ENCODE measurements around the gene TBX15.

The TBX15 gene

GRCh38 chr1:118934706-118935105 is 53.4 kb downstream of the TBX15 start:
- peak; percentile 18 for DNase-seq (ENCODE audit: low read depth)
- H3K4me3 ChIP-seq (ENCODE audit: low read length) = no peak overlapping the region

DNA sequence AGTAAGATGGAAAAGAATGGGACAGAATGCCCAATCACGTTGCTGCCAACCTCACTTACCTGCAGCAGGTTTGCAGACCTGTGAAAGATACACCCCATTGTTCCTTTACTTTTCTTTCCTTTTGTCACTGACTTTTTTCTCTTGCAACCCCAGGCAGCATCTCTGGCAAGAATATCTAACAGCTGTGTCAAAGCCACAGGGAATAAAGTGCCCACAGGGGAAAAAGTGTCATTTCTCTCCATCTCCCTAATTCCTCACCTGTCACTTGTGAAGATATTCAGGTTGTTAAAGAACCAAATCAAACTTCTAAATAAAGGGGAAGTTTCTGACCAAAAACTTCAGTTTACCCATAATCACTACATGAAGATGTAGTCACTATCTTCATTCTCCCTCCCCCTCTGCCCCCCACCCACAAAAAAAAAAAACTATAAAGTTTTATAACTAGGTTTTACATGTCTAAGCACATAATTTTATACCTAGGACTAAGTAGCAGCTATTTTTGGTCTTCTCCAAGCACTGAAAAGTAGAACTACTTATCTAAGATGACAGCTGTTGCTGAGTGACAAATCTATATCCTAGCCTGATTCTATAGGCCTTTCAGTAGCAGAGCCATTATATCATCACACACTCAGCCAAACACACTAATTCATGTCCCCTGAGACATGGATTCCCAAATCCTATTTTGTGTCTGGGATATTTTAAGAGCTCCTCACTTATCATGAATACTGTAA is 54.9 kb downstream of the TBX15 start:
- no peak overlapping the region for H3K4me3 ChIP-seq (ENCODE audit: low read length)
- no peak for DNase-seq (ENCODE audit: low read depth)
- TF ChIP-seq, protein P1, sequence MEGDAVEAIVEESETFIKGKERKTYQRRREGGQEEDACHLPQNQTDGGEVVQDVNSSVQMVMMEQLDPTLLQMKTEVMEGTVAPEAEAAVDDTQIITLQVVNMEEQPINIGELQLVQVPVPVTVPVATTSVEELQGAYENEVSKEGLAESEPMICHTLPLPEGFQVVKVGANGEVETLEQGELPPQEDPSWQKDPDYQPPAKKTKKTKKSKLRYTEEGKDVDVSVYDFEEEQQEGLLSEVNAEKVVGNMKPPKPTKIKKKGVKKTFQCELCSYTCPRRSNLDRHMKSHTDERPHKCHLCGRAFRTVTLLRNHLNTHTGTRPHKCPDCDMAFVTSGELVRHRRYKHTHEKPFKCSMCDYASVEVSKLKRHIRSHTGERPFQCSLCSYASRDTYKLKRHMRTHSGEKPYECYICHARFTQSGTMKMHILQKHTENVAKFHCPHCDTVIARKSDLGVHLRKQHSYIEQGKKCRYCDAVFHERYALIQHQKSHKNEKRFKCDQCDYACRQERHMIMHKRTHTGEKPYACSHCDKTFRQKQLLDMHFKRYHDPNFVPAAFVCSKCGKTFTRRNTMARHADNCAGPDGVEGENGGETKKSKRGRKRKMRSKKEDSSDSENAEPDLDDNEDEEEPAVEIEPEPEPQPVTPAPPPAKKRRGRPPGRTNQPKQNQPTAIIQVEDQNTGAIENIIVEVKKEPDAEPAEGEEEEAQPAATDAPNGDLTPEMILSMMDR (conservative IDR thresholded peaks at IDR 0.05; ENCODE audit: low read length) = no peak

More at GRCh38 chr1:118934706-118935105, 53.4 kb downstream of the TBX15 start:
- TF ChIP-seq, protein P1 (conservative IDR thresholded peaks at IDR 0.05; ENCODE audit: low read length) = no peak

GRCh38 chr1:118931876-118932275 is 56.3 kb downstream of the TBX15 start:
- DNase-seq (ENCODE audit: low read depth) = no peak
- H3K4me3 ChIP-seq (ENCODE audit: low read length) = no peak overlapping the region
- TF ChIP-seq, protein P1 (conservative IDR thresholded peaks at IDR 0.05; ENCODE audit: low read length) = no peak

GRCh38 chr1:118928739-118929554 is 59.2 kb downstream of the TBX15 start:
- no peak overlapping the region for H3K4me3 ChIP-seq (ENCODE audit: low read length)
- peak; percentile 29 for DNase-seq (ENCODE audit: low read depth)
- TF ChIP-seq, protein P1 (conservative IDR thresholded peaks at IDR 0.05; ENCODE audit: low read length) = no peak

DNA sequence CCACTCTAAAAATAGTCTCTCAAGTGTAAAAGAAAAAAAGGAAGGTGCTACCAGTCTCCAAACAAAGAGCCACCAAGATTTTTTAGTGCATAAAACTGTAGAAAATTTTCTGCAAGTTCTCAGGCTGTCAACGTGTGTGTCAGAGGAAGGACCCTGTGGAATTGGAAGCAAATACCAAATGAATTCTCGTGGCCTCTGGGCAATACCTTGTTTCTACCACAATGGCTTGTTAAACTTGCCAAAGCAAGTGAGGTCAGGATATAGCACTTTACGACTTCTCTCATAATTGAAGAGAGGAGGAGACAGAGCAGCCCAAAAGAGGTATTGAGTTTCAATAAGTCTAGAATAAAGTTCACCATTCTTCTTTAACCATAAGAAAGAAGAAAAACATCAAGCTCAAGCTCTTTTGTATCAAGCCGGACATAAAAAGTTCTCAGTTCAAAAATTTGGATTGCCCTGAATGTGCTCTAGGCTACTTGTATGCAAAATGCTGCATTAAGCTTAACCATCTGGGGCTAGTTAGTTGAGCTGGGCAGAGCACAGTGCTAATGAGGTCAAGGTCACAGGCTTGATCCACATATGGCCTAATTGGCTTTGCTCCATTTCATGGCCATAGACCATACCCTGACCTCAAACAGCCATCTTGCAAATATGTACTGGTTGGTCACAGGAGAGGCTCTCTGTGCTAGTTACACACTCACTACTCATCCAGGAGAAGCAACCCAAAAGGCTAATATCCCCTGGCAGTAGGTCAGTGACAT is 60.5 kb downstream of the TBX15 start:
- peak; percentile 73 for DNase-seq (ENCODE audit: low read depth)
- TF ChIP-seq, protein P1 (conservative IDR thresholded peaks at IDR 0.05; ENCODE audit: low read length) = no peak
- no peak overlapping the region for H3K4me3 ChIP-seq (ENCODE audit: low read length)

- H3K4me3 ChIP-seq (ENCODE audit: low read length) = no peak overlapping the region
- TF ChIP-seq, protein P1 (conservative IDR thresholded peaks at IDR 0.05; ENCODE audit: low read length) = no peak
- DNase-seq (ENCODE audit: low read depth) = no peak
These were observed 61.9 kb downstream of the TBX15 start for GRCh38 chr1:118926261-118926660.
